Measurements from ENCODE around the gene UBTF. TPM values are rescaled to one million over a fixed set of nuclear protein-coding genes. Genes with fewer than 3 reads are reported as not detected.

Gene UBTF
- total and polyA plus RNA-seq, 9 of the 15 experiments (the other 6 are each of a cell fraction or from before 2014, with no cell fraction given): 1.2 to 113 (median 83.6) TPM

DNA sequence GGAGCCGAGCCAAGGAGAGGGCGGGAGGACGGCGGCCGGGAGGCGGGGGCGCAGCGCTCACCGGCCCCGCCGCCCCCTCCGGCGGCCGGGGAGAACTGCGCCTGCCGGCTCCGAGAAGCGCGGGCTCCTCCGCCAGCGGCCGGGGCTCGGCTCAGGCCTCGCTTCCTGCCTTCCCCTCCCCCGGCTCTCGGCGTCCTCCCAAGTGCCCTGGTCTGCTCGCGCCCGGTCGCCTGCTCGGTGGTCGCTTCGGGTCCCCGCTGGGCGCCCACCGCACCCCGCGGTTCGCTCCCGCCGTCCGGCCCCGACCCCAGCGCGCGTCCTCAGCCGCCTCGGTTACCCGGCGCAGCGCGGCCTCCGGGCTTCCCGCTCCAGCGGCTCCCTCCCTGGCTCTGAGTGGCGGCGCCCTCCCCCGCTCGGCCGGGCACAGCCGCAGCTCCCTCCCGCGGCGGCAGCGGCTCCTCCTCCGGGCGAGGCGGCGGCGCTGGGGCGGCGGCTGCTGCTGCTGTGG, 313 bp downstream of the UBTF start (continued):
- TF ChIP-seq THRAP3 (IDR thresholded peaks at IDR 0.05; ENCODE audit: borderline replicate concordance) (no peak), ZNF79 (CRISPR knock-in tag; IDR thresholded peaks at IDR 0.05; ENCODE audit: low read depth) (no peak), KDM1A (IDR thresholded peaks at IDR 0.05) (no peak), NR3C1 (CRISPR knock-in tag; IDR thresholded peaks at IDR 0.05) (no peak), NR2C1 (IDR thresholded peaks at IDR 0.05) (no peak), NR2C1 (tag; IDR thresholded peaks at IDR 0.05) (no peak), ILF3 (IDR thresholded peaks at IDR 0.05; ENCODE audit: borderline replicate concordance) (peak; percentile 71; the same call in 1 of the 2 replicates), KAT7 (CRISPR knock-in tag; IDR thresholded peaks at IDR 0.05; ENCODE audit: borderline replicate concordance) (no peak), PHB (CRISPR knock-in tag; IDR thresholded peaks at IDR 0.05) (no peak), CCNT2 (IDR thresholded peaks at IDR 0.05; ENCODE audit: borderline replicate concordance, extremely low read depth, insufficient read length, low read depth, low read length) (peak; percentile 95), TCF7 (IDR thresholded peaks at IDR 0.05; ENCODE audit: borderline replicate concordance) (no peak)
- TF ChIP-seq, protein P1, sequence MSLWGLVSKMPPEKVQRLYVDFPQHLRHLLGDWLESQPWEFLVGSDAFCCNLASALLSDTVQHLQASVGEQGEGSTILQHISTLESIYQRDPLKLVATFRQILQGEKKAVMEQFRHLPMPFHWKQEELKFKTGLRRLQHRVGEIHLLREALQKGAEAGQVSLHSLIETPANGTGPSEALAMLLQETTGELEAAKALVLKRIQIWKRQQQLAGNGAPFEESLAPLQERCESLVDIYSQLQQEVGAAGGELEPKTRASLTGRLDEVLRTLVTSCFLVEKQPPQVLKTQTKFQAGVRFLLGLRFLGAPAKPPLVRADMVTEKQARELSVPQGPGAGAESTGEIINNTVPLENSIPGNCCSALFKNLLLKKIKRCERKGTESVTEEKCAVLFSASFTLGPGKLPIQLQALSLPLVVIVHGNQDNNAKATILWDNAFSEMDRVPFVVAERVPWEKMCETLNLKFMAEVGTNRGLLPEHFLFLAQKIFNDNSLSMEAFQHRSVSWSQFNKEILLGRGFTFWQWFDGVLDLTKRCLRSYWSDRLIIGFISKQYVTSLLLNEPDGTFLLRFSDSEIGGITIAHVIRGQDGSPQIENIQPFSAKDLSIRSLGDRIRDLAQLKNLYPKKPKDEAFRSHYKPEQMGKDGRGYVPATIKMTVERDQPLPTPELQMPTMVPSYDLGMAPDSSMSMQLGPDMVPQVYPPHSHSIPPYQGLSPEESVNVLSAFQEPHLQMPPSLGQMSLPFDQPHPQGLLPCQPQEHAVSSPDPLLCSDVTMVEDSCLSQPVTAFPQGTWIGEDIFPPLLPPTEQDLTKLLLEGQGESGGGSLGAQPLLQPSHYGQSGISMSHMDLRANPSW (CRISPR knock-in tag; IDR thresholded peaks at IDR 0.05): no peak
- TF ChIP-seq, protein P2, sequence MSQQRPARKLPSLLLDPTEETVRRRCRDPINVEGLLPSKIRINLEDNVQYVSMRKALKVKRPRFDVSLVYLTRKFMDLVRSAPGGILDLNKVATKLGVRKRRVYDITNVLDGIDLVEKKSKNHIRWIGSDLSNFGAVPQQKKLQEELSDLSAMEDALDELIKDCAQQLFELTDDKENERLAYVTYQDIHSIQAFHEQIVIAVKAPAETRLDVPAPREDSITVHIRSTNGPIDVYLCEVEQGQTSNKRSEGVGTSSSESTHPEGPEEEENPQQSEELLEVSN (IDR thresholded peaks at IDR 0.05; ENCODE audit: borderline replicate concordance in 1 of 2, extremely low read depth in 1 of 2, insufficient read depth in 1 of 2, insufficient read length in 1 of 2, low read depth in 1 of 2, low read length in 1 of 2, poor library complexity in 1 of 2, severe bottlenecking in 1 of 2): peak in 1 of 2 experiments; percentile 64
- TF ChIP-seq, protein P3, sequence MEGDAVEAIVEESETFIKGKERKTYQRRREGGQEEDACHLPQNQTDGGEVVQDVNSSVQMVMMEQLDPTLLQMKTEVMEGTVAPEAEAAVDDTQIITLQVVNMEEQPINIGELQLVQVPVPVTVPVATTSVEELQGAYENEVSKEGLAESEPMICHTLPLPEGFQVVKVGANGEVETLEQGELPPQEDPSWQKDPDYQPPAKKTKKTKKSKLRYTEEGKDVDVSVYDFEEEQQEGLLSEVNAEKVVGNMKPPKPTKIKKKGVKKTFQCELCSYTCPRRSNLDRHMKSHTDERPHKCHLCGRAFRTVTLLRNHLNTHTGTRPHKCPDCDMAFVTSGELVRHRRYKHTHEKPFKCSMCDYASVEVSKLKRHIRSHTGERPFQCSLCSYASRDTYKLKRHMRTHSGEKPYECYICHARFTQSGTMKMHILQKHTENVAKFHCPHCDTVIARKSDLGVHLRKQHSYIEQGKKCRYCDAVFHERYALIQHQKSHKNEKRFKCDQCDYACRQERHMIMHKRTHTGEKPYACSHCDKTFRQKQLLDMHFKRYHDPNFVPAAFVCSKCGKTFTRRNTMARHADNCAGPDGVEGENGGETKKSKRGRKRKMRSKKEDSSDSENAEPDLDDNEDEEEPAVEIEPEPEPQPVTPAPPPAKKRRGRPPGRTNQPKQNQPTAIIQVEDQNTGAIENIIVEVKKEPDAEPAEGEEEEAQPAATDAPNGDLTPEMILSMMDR (IDR thresholded peaks at IDR 0.05 in 2 of 3, conservative IDR thresholded peaks at IDR 0.05 in 1 of 3; ENCODE audit: insufficient read depth in 2 of 3, low read depth in 1 of 3, low read length in 3 of 3): peak; percentile 33 to 69 (median 54); a peak in 5 of 6 replicates
- TF ChIP-seq, protein P4, sequence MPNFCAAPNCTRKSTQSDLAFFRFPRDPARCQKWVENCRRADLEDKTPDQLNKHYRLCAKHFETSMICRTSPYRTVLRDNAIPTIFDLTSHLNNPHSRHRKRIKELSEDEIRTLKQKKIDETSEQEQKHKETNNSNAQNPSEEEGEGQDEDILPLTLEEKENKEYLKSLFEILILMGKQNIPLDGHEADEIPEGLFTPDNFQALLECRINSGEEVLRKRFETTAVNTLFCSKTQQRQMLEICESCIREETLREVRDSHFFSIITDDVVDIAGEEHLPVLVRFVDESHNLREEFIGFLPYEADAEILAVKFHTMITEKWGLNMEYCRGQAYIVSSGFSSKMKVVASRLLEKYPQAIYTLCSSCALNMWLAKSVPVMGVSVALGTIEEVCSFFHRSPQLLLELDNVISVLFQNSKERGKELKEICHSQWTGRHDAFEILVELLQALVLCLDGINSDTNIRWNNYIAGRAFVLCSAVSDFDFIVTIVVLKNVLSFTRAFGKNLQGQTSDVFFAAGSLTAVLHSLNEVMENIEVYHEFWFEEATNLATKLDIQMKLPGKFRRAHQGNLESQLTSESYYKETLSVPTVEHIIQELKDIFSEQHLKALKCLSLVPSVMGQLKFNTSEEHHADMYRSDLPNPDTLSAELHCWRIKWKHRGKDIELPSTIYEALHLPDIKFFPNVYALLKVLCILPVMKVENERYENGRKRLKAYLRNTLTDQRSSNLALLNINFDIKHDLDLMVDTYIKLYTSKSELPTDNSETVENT (CRISPR knock-in tag; IDR thresholded peaks at IDR 0.05): 0 out of 2 replicates have a peak, but pooled peaks have one; percentile 4
- TF ChIP-seq, protein P5, sequence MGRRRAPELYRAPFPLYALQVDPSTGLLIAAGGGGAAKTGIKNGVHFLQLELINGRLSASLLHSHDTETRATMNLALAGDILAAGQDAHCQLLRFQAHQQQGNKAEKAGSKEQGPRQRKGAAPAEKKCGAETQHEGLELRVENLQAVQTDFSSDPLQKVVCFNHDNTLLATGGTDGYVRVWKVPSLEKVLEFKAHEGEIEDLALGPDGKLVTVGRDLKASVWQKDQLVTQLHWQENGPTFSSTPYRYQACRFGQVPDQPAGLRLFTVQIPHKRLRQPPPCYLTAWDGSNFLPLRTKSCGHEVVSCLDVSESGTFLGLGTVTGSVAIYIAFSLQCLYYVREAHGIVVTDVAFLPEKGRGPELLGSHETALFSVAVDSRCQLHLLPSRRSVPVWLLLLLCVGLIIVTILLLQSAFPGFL (CRISPR knock-in tag; IDR thresholded peaks at IDR 0.05): no peak

Measured in K562 (cell line).